ENCODE results near the gene ANKRD12.

DNA sequence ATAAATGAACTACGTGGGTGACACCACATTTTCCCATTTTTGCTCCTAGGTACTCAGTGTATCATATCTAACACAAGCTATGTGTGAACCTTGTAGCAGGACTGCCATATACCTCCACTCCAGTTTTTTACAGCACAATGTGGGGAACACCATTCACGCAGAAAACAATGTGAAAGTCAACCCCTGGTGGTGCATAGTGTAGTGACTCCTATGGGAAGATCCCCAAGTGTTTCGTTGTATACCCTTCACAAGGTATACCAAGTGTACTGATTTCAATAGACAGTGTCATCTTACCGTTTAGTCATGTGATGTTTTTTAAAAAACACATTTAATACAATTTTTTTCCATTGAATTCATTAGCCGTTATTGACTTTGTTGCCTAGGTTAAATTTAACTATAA, 68.1 kb downstream of the ANKRD12 start:
- TF ChIP-seq, protein P1, sequence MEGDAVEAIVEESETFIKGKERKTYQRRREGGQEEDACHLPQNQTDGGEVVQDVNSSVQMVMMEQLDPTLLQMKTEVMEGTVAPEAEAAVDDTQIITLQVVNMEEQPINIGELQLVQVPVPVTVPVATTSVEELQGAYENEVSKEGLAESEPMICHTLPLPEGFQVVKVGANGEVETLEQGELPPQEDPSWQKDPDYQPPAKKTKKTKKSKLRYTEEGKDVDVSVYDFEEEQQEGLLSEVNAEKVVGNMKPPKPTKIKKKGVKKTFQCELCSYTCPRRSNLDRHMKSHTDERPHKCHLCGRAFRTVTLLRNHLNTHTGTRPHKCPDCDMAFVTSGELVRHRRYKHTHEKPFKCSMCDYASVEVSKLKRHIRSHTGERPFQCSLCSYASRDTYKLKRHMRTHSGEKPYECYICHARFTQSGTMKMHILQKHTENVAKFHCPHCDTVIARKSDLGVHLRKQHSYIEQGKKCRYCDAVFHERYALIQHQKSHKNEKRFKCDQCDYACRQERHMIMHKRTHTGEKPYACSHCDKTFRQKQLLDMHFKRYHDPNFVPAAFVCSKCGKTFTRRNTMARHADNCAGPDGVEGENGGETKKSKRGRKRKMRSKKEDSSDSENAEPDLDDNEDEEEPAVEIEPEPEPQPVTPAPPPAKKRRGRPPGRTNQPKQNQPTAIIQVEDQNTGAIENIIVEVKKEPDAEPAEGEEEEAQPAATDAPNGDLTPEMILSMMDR (IDR thresholded peaks at IDR 0.05): no peak
- TF ChIP-seq POLR2AphosphoS5 (IDR thresholded peaks at IDR 0.05): no peak

Measured in sigmoid colon (tissue), 4 donors.